Measurements from ENCODE around the gene DOHH.

The DOHH gene

GRCh38 chr19:3500429-3501101, at the start of gene DOHH:
DOHH (minus strand) TSS chr19:3500674; CDS start chr19:3496814, 3,860 bp downstream.
- TF ChIP-seq CTCF (conservative IDR thresholded peaks at IDR 0.05; ENCODE audit: control insufficient read depth, insufficient read depth, low read depth, low read length) = no peak
- DNase-seq (ENCODE audit: low read depth) = peak; percentile 96
- H3K4me3 ChIP-seq (ENCODE audit: control insufficient read depth, low read depth, low read length) = peak within 1 kb of the TSS; percentile 96

GRCh38 chr19:3549816-3550215, 49.3 kb upstream of the DOHH start:
- no peak overlapping the region for H3K4me3 ChIP-seq (ENCODE audit: control insufficient read depth, low read depth, low read length)
- no peak for DNase-seq (ENCODE audit: low read depth)
- TF ChIP-seq CTCF (conservative IDR thresholded peaks at IDR 0.05; ENCODE audit: control insufficient read depth, insufficient read depth, low read depth, low read length) = no peak

- DNase-seq (ENCODE audit: low read depth) = no peak
- no peak overlapping the region for H3K4me3 ChIP-seq (ENCODE audit: control insufficient read depth, low read depth, low read length)
- TF ChIP-seq CTCF (conservative IDR thresholded peaks at IDR 0.05; ENCODE audit: control insufficient read depth, insufficient read depth, low read depth, low read length) = no peak
Measured at GRCh38 chr19:3548606-3549005, 48.1 kb upstream of the DOHH start.

- no peak for DNase-seq (ENCODE audit: low read depth)
- no peak for TF ChIP-seq CTCF (conservative IDR thresholded peaks at IDR 0.05; ENCODE audit: control insufficient read depth, insufficient read depth, low read depth, low read length)
- no peak overlapping the region for H3K4me3 ChIP-seq (ENCODE audit: control insufficient read depth, low read depth, low read length)
Measured at GRCh38 chr19:3547767-3548282, 47.4 kb upstream of the DOHH start.

GRCh38 chr19:3547301-3547731, 46.8 kb upstream of the DOHH start:
- peak; percentile 26 for DNase-seq (ENCODE audit: low read depth)
- peak; percentile 51 for TF ChIP-seq CTCF (conservative IDR thresholded peaks at IDR 0.05; ENCODE audit: control insufficient read depth, insufficient read depth, low read depth, low read length)
- H3K4me3 ChIP-seq (ENCODE audit: control insufficient read depth, low read depth, low read length) = no peak overlapping the region

- no peak for TF ChIP-seq CTCF (conservative IDR thresholded peaks at IDR 0.05; ENCODE audit: control insufficient read depth, insufficient read depth, low read depth, low read length)
- DNase-seq (ENCODE audit: low read depth) = no peak
- no peak overlapping the region for H3K4me3 ChIP-seq (ENCODE audit: control insufficient read depth, low read depth, low read length)
Measured at GRCh38 chr19:3546119-3546518, 45.6 kb upstream of the DOHH start.
